ENCODE results near the gene FRMD8.

GRCh38 chr11:65355013-65355775 lies 31.2 kb upstream of the FRMD8 start:
- TF ChIP-seq, protein P1, sequence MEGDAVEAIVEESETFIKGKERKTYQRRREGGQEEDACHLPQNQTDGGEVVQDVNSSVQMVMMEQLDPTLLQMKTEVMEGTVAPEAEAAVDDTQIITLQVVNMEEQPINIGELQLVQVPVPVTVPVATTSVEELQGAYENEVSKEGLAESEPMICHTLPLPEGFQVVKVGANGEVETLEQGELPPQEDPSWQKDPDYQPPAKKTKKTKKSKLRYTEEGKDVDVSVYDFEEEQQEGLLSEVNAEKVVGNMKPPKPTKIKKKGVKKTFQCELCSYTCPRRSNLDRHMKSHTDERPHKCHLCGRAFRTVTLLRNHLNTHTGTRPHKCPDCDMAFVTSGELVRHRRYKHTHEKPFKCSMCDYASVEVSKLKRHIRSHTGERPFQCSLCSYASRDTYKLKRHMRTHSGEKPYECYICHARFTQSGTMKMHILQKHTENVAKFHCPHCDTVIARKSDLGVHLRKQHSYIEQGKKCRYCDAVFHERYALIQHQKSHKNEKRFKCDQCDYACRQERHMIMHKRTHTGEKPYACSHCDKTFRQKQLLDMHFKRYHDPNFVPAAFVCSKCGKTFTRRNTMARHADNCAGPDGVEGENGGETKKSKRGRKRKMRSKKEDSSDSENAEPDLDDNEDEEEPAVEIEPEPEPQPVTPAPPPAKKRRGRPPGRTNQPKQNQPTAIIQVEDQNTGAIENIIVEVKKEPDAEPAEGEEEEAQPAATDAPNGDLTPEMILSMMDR (IDR thresholded peaks at IDR 0.05), result no peak
- no peak for TF ChIP-seq POLR2A (IDR thresholded peaks at IDR 0.05)
